ENCODE results near the gene TBC1D2.

DNA sequence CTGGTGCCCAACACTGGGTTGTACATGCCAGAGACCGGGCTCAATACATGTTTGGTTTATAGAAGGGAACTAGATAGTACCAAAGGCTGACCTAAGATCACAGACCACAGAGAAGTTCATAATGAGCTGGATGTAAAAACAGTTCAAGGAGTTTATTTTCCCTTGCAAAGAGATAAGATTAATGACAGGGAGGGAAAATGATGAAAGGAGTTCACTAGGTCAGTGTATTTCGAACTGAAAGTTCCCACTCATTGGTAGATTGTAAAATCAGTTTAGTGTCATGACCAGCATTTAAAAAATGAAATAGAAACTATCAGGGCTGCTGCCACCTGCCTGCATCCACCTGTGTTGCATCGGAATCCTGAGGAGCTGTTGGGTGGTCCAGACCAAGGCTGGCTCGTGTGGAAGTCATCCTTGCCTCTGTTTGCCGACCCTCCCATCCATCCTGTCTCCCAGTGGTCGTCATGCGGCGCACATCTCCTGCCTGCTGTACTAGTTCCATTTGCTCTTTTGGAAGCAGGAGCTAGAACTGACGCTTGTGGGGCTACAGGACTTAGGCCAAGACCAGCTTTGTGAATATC lies 21.1 kb downstream of the TBC1D2 start:
- TF ChIP-seq, protein P1, sequence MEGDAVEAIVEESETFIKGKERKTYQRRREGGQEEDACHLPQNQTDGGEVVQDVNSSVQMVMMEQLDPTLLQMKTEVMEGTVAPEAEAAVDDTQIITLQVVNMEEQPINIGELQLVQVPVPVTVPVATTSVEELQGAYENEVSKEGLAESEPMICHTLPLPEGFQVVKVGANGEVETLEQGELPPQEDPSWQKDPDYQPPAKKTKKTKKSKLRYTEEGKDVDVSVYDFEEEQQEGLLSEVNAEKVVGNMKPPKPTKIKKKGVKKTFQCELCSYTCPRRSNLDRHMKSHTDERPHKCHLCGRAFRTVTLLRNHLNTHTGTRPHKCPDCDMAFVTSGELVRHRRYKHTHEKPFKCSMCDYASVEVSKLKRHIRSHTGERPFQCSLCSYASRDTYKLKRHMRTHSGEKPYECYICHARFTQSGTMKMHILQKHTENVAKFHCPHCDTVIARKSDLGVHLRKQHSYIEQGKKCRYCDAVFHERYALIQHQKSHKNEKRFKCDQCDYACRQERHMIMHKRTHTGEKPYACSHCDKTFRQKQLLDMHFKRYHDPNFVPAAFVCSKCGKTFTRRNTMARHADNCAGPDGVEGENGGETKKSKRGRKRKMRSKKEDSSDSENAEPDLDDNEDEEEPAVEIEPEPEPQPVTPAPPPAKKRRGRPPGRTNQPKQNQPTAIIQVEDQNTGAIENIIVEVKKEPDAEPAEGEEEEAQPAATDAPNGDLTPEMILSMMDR (IDR thresholded peaks at IDR 0.05; ENCODE audit: extremely low read depth in 1 of 2, insufficient read depth in 1 of 2, low read depth in 1 of 2, low read length in 2 of 2) = no peak
- TF ChIP-seq FOS (IDR thresholded peaks at IDR 0.05; ENCODE audit: borderline replicate concordance, insufficient read depth, low read length) (no peak), EZH2 (IDR thresholded peaks at IDR 0.05; ENCODE audit: borderline replicate concordance, low read depth, low read length, severe bottlenecking) (no peak), POLR2A (IDR thresholded peaks at IDR 0.05; ENCODE audit: low read depth, low read length) (no peak), POLR2AphosphoS5 (IDR thresholded peaks at IDR 0.05; ENCODE audit: insufficient read depth, low read depth, low read length) (no peak), JUN (IDR thresholded peaks at IDR 0.05; ENCODE audit: borderline replicate concordance, insufficient read depth, insufficient read length, low read depth) (no peak)
- TF ChIP-seq, protein P2, sequence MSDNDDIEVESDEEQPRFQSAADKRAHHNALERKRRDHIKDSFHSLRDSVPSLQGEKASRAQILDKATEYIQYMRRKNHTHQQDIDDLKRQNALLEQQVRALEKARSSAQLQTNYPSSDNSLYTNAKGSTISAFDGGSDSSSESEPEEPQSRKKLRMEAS (IDR thresholded peaks at IDR 0.05; ENCODE audit: insufficient read depth, insufficient read length) = no peak

Data from endothelial cell of umbilical vein (primary cell).